B cell (primary cell): ENCODE data around the gene ELFN1. TPM values are rescaled to one million over a fixed set of nuclear protein-coding genes. Genes with fewer than 3 reads are reported as not detected.

Experiments used
- ATAC-seq: fragments of 200-7000 bp; cut with Tn5 transposase; one replicate; pipeline ENCODE4 v1.10.0; 2021; ENCODE audit warnings: low read depth, mild to moderate bottlenecking, moderate number of reproducible peaks, moderate library complexity
- CTCF ChIA-PET: fragments of 350-600 bp; sonication (Branson Sonifier 250); formaldehyde crosslinking; loops from one replicate; lab custom pipeline; 2021; ENCODE audit warnings: antibody characterized with exemption, inconsistent platforms; lab: Charles Lee
- POLR2A ChIA-PET: fragments of 350-600 bp; sonication (Branson Sonifier 250); formaldehyde crosslinking; loops from one replicate; lab custom pipeline; 2021; ENCODE audit warnings: antibody characterized with exemption; lab: Charles Lee
- DNase-seq: peaks from one replicate; pipeline ENCODE4 v3.0.0; 2013
- H2AFZ ChIP-seq: 2 replicates; pipeline ENCODE4 v1.6.1; 2012; ENCODE audit warnings: mild to moderate bottlenecking, low read depth, low read length; ENCODE audit not compliant: insufficient read depth, poor library complexity, severe bottlenecking
- H3K27ac ChIP-seq, 2 donors: 1 replicate in 1 of 2; 2 replicates in 1 of 2; pipeline ENCODE4 v1.5.1; 2012 to 2013; ENCODE audit warnings: low read length in 2 of 2, mild to moderate bottlenecking in 2 of 2, moderate library complexity in 1 of 2
- H3K27me3 ChIP-seq, 4 experiments: fragments of 200-600 bp in 1 of 4; sonication (generic) in 1 of 4; replicated peaks in 1 of 4; 1 replicate in 2 of 4; 2 replicates in 2 of 4; pipeline versions ENCODE4 v1.6.1 to v1.7.0; 2013 to 2016; ENCODE audit warnings: low read length in 3 of 4, mild to moderate bottlenecking in 2 of 4, mixed read lengths in 1 of 4, moderate library complexity in 1 of 4; ENCODE audit not compliant: insufficient read depth in 4 of 4, control insufficient read depth in 3 of 4; ENCODE audit errors: control extremely low read depth in 1 of 4
- H3K36me3 ChIP-seq, 2 experiments: replicated peaks in 1 of 2; 1 replicate in 1 of 2; 2 replicates in 1 of 2; pipeline versions ENCODE4 v1.6.1 to v1.7.1; 2013; ENCODE audit warnings: low read length in 1 of 2; ENCODE audit not compliant: insufficient read depth in 2 of 2, control insufficient read depth in 1 of 2; ENCODE audit errors: control extremely low read depth in 1 of 2, extremely low read depth in 1 of 2
- H3K4me1 ChIP-seq, 2 donors: fragments of 200-600 bp in 1 of 2; sonication (generic) in 1 of 2; 1 replicate in 1 of 2; 2 replicates in 1 of 2; pipeline versions ENCODE4 v1.5.1 to v1.6.1; 2013 to 2017; ENCODE audit warnings: low read length in 2 of 2; ENCODE audit not compliant: control insufficient read depth in 2 of 2, insufficient read depth in 2 of 2
- H3K4me2 ChIP-seq: replicated peaks from 2 replicates; pipeline ENCODE3; 2012; ENCODE audit warnings: mild to moderate bottlenecking, low read depth, low read length; ENCODE audit not compliant: poor library complexity, severe bottlenecking
- H3K4me3 ChIP-seq, 5 experiments: fragments of 200-600 bp in 1 of 5; sonication (generic) in 1 of 5; 1 replicate in 3 of 5; 2 replicates in 2 of 5; pipeline versions ENCODE4 v1.5.1 to v1.7.0; 2011 to 2016; ENCODE audit warnings: low read length in 4 of 5, mild to moderate bottlenecking in 4 of 5, low read depth in 2 of 5, control low read depth in 1 of 5, moderate library complexity in 1 of 5; ENCODE audit not compliant: insufficient read depth in 1 of 5; ENCODE audit errors: control extremely low read depth in 1 of 5, extremely low read depth in 1 of 5
- H3K79me2 ChIP-seq: fragments of 200-600 bp; sonication (generic); one replicate; pipeline ENCODE4 v1.6.0; 2016; ENCODE audit warnings: low read length; ENCODE audit not compliant: control insufficient read depth, insufficient read depth
- H3K9ac ChIP-seq: fragments of 200-600 bp; sonication (generic); 2 replicates; pipeline ENCODE4 v1.6.1; 2017; ENCODE audit warnings: mild to moderate bottlenecking, low read length, moderate library complexity
- H3K9me3 ChIP-seq, 3 donors: one replicate each; pipeline versions ENCODE4 v1.6.1 to v1.7.1; 2013; ENCODE audit warnings: low read length in 2 of 3; ENCODE audit not compliant: control insufficient read depth in 2 of 3, insufficient read depth in 1 of 3; ENCODE audit errors: control extremely low read depth in 1 of 3
- H4K20me1 ChIP-seq: 2 replicates; pipeline ENCODE4 v1.6.0; 2012; ENCODE audit warnings: mild to moderate bottlenecking, low read length; ENCODE audit not compliant: insufficient read depth, control insufficient read depth, poor library complexity, severe bottlenecking
- H3K27ac Mint-ChIP-seq: one replicate; pipeline ENCODE4 v1.8.0; 2021; ENCODE audit warnings: mixed read lengths
- H3K27me3 Mint-ChIP-seq: one replicate; pipeline ENCODE4 v1.8.0; 2021; ENCODE audit warnings: mixed read lengths
- H3K4me1 Mint-ChIP-seq: one replicate; pipeline ENCODE4 v1.8.0; 2021; ENCODE audit warnings: mixed read lengths
- H3K4me3 Mint-ChIP-seq: one replicate; pipeline ENCODE4 v1.8.0; 2021; ENCODE audit warnings: mixed read lengths
- H3K9me3 Mint-ChIP-seq: one replicate; pipeline ENCODE4 v1.8.0; 2022; ENCODE audit warnings: mixed read lengths; ENCODE audit not compliant: insufficient read depth
- CTCF ChIP-seq: fragments of 200-600 bp; IDR thresholded peaks from one replicate; pipeline ENCODE4 v1.8.0; 2022; ENCODE audit warnings: antibody characterized with exemption, mild to moderate bottlenecking
- EZH2 ChIP-seq: IDR thresholded peaks from 2 replicates; pipeline ENCODE4 v1.6.1; 2012; ENCODE audit warnings: borderline replicate concordance, low read depth, mild to moderate bottlenecking, moderate library complexity, low read length; ENCODE audit not compliant: insufficient read depth, poor library complexity, severe bottlenecking
- WGBS: methylation state at CpG from one replicate; pipeline ENCODE4 v1.1.5; 2013; ENCODE audit warnings: missing lambda C conversion rate; ENCODE audit not compliant: insufficient coverage; 5-methylcytosine and 5-hydroxymethylcytosine counted together
- intact Hi-C: fragments of 100-400 bp; cut with micrococcal nuclease; formaldehyde crosslinking; loops from one replicate; pipeline ENCODE4 v1.10.0; 2022
- polyA plus RNA-seq: library from polyadenylated mRNA; depleted of rRNA; stranded (reverse); fragments of >200 nt; gene quantifications from 2 replicates; pipeline ENCODE4 v1.2.3, GENCODE V29; 2012
- total RNA-seq, 2 donors: library from RNA; stranded (reverse); fragments of 120-200 nt in 1 of 2; gene quantifications; 1 replicate in 1 of 2; 2 replicates in 1 of 2; pipeline versions ENCODE4 v1.2.3 to v1.2.4, GENCODE V29; 2013 to 2022

The ELFN1 gene
- total and polyA plus RNA-seq, 2 donors (not counting 1 experiment from before 2014, with no cell fraction given), result 0.12 TPM; not detected in 1

GRCh38 chr7:1709281-1709680 lies 39.2 kb downstream of the ELFN1 start:
- CTCF ChIA-PET, result interaction anchor here (1.1 kb wide), 1 partner anchor 23 kb away, joined by 3 read pairs; no protein-coding TSS in a partner anchor
- Histone ChIP-seq H3K36me3 (no peaks in the 10 kb centered on the region), H3K27ac (no peak overlapping the region), H3K79me2 (no peaks in the 10 kb centered on the region), H3K9ac (no peak overlapping the region), H3K4me1 (no peaks in the 10 kb centered on the region), H4K20me1 (no peaks in the 10 kb centered on the region), H2AFZ (no peak overlapping the region), H3K9me3 (peaks cover 2 to 41% (median 13%) of the 10 kb centered on the region in 3 donors), H3K4me3 (no peak overlapping the region), H3K4me2 (no peak overlapping the region), H3K27me3 (peaks cover 0 to 7% (median 1%) of the 10 kb centered on the region in 4 experiments)
- DNase-seq (no peak), ATAC-seq (no peak)
- Mint-ChIP-seq H3K4me1 (no peaks in the 10 kb centered on the region), H3K27me3 (peaks cover 5% of the 10 kb centered on the region), H3K27ac (no peak overlapping the region), H3K9me3 (no peaks in the 10 kb centered on the region), H3K4me3 (no peak overlapping the region)
- TF ChIP-seq EZH2, result no peak
- TF ChIP-seq CTCF, result no peak
- intact Hi-C loops, result no loop called here
- POLR2A ChIA-PET, result no interaction called here
- 100% methylated on average over 3 of the region's 10 CpGs for WGBS

GRCh38 chr7:1709900-1710299 lies 39.8 kb downstream of the ELFN1 start:
- H3K27me3 ChIP-seq, result peaks cover 0 to 10% (median 1%) of the 10 kb centered on the region in 4 experiments
- Mint-ChIP-seq H3K27me3 (peaks cover 5% of the 10 kb centered on the region), H3K4me1 (no peaks in the 10 kb centered on the region), H3K27ac (no peak overlapping the region), H3K9me3 (no peaks in the 10 kb centered on the region), H3K4me3 (no peak overlapping the region)
- ChIA-PET CTCF (interaction anchor here (1.1 kb wide), 1 partner anchor 22 kb away, joined by 3 read pairs; no protein-coding TSS in a partner anchor), POLR2A (no interaction called here)
- no peaks in the 10 kb centered on the region for H4K20me1 ChIP-seq
- H2AFZ ChIP-seq, result no peak overlapping the region
- ATAC-seq (no peak), DNase-seq (no peak)
- H3K4me2 ChIP-seq, result no peak overlapping the region
- H3K36me3 ChIP-seq, result no peaks in the 10 kb centered on the region
- no peaks in the 10 kb centered on the region for H3K4me1 ChIP-seq
- peaks cover 2 to 38% (median 13%) of the 10 kb centered on the region in 3 donors for H3K9me3 ChIP-seq
- no peak overlapping the region for H3K9ac ChIP-seq
- intact Hi-C loops, result no loop called here
- TF ChIP-seq CTCF (peak; percentile 42), EZH2 (no peak)
- no peak overlapping the region for H3K27ac ChIP-seq
- H3K4me3 ChIP-seq, result no peak overlapping the region
- no CpG with 5 or more reads among the region's 4 CpGs for WGBS
- no peaks in the 10 kb centered on the region for H3K79me2 ChIP-seq
